NCI-H69 (cell line): ENCODE data around the gene ARHGEF1.
"Not testable (repeated sequence)": the region's sequence is repeated elsewhere in the genome, so short reads cannot be mapped to it uniquely, and the experiment has no call there.

Experiments
- DNase-seq: peaks from one replicate; lab custom pipeline; 2025; lab: John Stamatoyannopoulos, UW

The ARHGEF1 gene

GRCh38 chr19:41863209-41863931, 19.6 kb upstream of the ARHGEF1 start:
- DNase-seq: no peak

GRCh38 chr19:41864374-41864773, 18.6 kb upstream of the ARHGEF1 start:
- DNase-seq: no peak

GRCh38 chr19:41866284-41866683, 16.7 kb upstream of the ARHGEF1 start:
- peak; percentile 73 for DNase-seq

GRCh38 chr19:41868120-41868988, 14.6 kb upstream of the ARHGEF1 start:
- DNase-seq: no peak

- DNase-seq: no peak
These were observed 14.0 kb upstream of the ARHGEF1 start for GRCh38 chr19:41868989-41869300.

- DNase-seq: peak; percentile 67
These were observed 13.5 kb upstream of the ARHGEF1 start for GRCh38 chr19:41869374-41869955.

GRCh38 chr19:41870401-41870873, 12.5 kb upstream of the ARHGEF1 start:
- DNase-seq: no peak

GRCh38 chr19:41871573-41872383, 11.2 kb upstream of the ARHGEF1 start:
- DNase-seq: no peak

GRCh38 chr19:41872384-41872774, 10.6 kb upstream of the ARHGEF1 start:
- DNase-seq: no peak

GRCh38 chr19:41872775-41873647, 10.0 kb upstream of the ARHGEF1 start:
- peak; percentile 86 for DNase-seq

- DNase-seq: not testable (repeated sequence)
These were observed 7.0 kb upstream of the ARHGEF1 start for GRCh38 chr19:41875973-41876372.

GRCh38 chr19:41876847-41877832, 5.8 kb upstream of the ARHGEF1 start, which contains the start of gene CD79A:
Gene CD79A, plus strand, starts transcription at chr19:41877279. Its CDS starts 26 bp downstream, at chr19:41877305.
- DNase-seq: no peak

- no peak for DNase-seq
These were observed 4.8 kb upstream of the ARHGEF1 start for GRCh38 chr19:41877916-41878905.

GRCh38 chr19:41879080-41879479, 3.9 kb upstream of the ARHGEF1 start:
- DNase-seq: no peak

GRCh38 chr19:41879670-41880328, 3.2 kb upstream of the ARHGEF1 start:
- DNase-seq: no peak

GRCh38 chr19:41880329-41880708, 2.7 kb upstream of the ARHGEF1 start:
- DNase-seq: no peak

- DNase-seq: no peak
These were observed 458 bp downstream of the ARHGEF1 start for GRCh38 chr19:41883463-41883820.
